ENCODE data around the gene GMDS.

- TF ChIP-seq CTCF (conservative IDR thresholded peaks at IDR 0.05; ENCODE audit: low read length), result no peak
- TF ChIP-seq EZH2phosphoT487 (IDR thresholded peaks at IDR 0.05; ENCODE audit: borderline replicate concordance), result no peak
Measured at GRCh38 chr6:1708122-1708521, 537.3 kb downstream of the GMDS start.

All from Loucy (cell line).